OCI-LY7 (cell line): Measurements from ENCODE around the gene C20orf96.

ENCODE experiments used
- CTCF ChIP-seq: fragments of 200-600 bp; sonication (generic); conservative IDR thresholded peaks from 2 replicates; pipeline ENCODE4 v1.5.1; 2014; ENCODE audit warnings: mild to moderate bottlenecking, antibody characterized with exemption, low read length, moderate library complexity, mixed read lengths
- EZH2phosphoT487 ChIP-seq: fragments of 200-600 bp; sonication (generic); IDR thresholded peaks from 2 replicates; pipeline ENCODE4 v1.6.1; 2018; ENCODE audit warnings: low read depth, borderline replicate concordance, mild to moderate bottlenecking, mixed run types, antibody characterized with exemption, low read length, moderate library complexity, mixed read lengths

GRCh38 chr20:300345-300990 lies 9.9 kb upstream of the C20orf96 start:
- TF ChIP-seq CTCF (no peak), EZH2phosphoT487 (no peak)
